NCI-H2107 (cell line): ENCODE measurements around the gene EEF2K.
"Not testable (repeated sequence)": the region's sequence is repeated elsewhere in the genome, so short reads cannot be mapped to it uniquely, and the experiment has no call there.

ENCODE experiments used
- DNase-seq: peaks from one replicate; lab custom pipeline; 2025; lab: John Stamatoyannopoulos, UW

EEF2K gene

GRCh38 chr16:22213236-22213635 is 7.2 kb downstream of the EEF2K start:
- no peak for DNase-seq

- DNase-seq, result no peak
These were observed 7.7 kb downstream of the EEF2K start for GRCh38 chr16:22213801-22214200.

- DNase-seq, result no peak
These were observed 8.3 kb downstream of the EEF2K start for GRCh38 chr16:22214402-22214801.

- no peak for DNase-seq
These were observed 8.8 kb downstream of the EEF2K start for GRCh38 chr16:22214889-22215288.

GRCh38 chr16:22216191-22216831 is 10.2 kb downstream of the EEF2K start:
- DNase-seq, result no peak

- DNase-seq, result not testable (repeated sequence)
These were observed 10.8 kb downstream of the EEF2K start for GRCh38 chr16:22216832-22217225.

- DNase-seq, result no peak
These were observed 12.0 kb downstream of the EEF2K start for GRCh38 chr16:22217890-22218730.

GRCh38 chr16:22219389-22220068 is 13.5 kb downstream of the EEF2K start:
- DNase-seq, result no peak

- no peak for DNase-seq
These were observed 14.0 kb downstream of the EEF2K start for GRCh38 chr16:22220069-22220440.

GRCh38 chr16:22220714-22221113 is 14.6 kb downstream of the EEF2K start:
- DNase-seq, result no peak

- no peak for DNase-seq
These were observed 15.9 kb downstream of the EEF2K start for GRCh38 chr16:22222006-22222405.

- DNase-seq, result no peak
These were observed 16.9 kb downstream of the EEF2K start for GRCh38 chr16:22222998-22223397.

GRCh38 chr16:22225060-22225459 is 19.0 kb downstream of the EEF2K start:
- no peak for DNase-seq

- no peak for DNase-seq
These were observed 23.8 kb downstream of the EEF2K start for GRCh38 chr16:22229889-22230288.

- no peak for DNase-seq
These were observed 26.4 kb downstream of the EEF2K start for GRCh38 chr16:22232277-22233036.

- DNase-seq, result no peak
These were observed 26.9 kb downstream of the EEF2K start for GRCh38 chr16:22233037-22233372.

- DNase-seq, result no peak
These were observed 30.0 kb downstream of the EEF2K start for GRCh38 chr16:22235839-22236745.

GRCh38 chr16:22239131-22239805 is 33.2 kb downstream of the EEF2K start:
- no peak for DNase-seq

GRCh38 chr16:22240023-22240710 is 34.1 kb downstream of the EEF2K start:
- no peak for DNase-seq

GRCh38 chr16:22250522-22250921 is 44.4 kb downstream of the EEF2K start:
- no peak for DNase-seq
